Stimulated activated memory B cell treated with anti-CD40 and anti-IgM and Interleukin-4, amounts not matched to agents 10 μg/mL and 1 μg/mL and 100 μg/mL, for 72 hours (primary cell): Measurements from ENCODE around the gene SRMS.

Experiments
- ATAC-seq: fragments of 150-1000 bp; cut with Tn5 transposase; 2 replicates; pipeline ENCODE4 v1.10.0; 2021
- H3K27ac Mint-ChIP-seq: one replicate; pipeline ENCODE4 v1.8.0; 2022; ENCODE audit warnings: mild to moderate bottlenecking, mixed read lengths
- H3K27me3 Mint-ChIP-seq: one replicate; pipeline ENCODE4 v1.8.0; 2022; ENCODE audit warnings: mixed read lengths
- H3K36me3 Mint-ChIP-seq: one replicate; pipeline ENCODE4 v1.8.0; 2022; ENCODE audit warnings: mixed read lengths
- H3K4me1 Mint-ChIP-seq: one replicate; pipeline ENCODE4 v1.8.0; 2022; ENCODE audit warnings: mixed read lengths
- H3K4me3 Mint-ChIP-seq: one replicate; pipeline ENCODE4 v1.8.0; 2022; ENCODE audit warnings: mild to moderate bottlenecking, moderate library complexity, mixed read lengths
- H3K9me3 Mint-ChIP-seq: one replicate; pipeline ENCODE4 v1.8.0; 2022; ENCODE audit warnings: mixed read lengths

SRMS gene

DNA sequence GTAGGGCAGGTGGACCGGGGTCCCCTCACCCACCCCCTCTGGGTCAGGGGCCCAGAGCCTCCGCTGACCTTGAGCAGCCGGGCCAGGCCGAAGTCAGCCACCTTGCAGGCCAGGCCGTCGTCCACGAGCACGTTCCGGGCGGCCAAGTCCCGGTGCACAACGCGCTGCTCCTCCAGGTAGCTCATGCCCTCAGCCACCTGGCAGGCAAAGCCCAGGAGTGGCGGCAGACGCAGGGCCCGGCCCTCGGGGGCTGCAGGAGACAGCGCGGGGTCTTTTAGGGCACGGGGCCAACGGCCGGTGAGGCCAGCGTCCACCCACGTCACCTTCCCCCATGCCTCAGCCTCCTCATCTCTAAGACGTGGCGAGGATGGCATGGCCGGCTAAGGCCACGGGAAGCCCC, 6.2 kb downstream of the SRMS start:
- peaks cover 3% of the 10 kb centered on the region for H3K27me3 Mint-ChIP-seq
- no peak overlapping the region for H3K27ac Mint-ChIP-seq
- ATAC-seq, result no peak
- no peaks in the 10 kb centered on the region for H3K36me3 Mint-ChIP-seq
- H3K4me3 Mint-ChIP-seq, result no peak overlapping the region
- peaks cover 83% of the 10 kb centered on the region for H3K4me1 Mint-ChIP-seq
- no peaks in the 10 kb centered on the region for H3K9me3 Mint-ChIP-seq

DNA sequence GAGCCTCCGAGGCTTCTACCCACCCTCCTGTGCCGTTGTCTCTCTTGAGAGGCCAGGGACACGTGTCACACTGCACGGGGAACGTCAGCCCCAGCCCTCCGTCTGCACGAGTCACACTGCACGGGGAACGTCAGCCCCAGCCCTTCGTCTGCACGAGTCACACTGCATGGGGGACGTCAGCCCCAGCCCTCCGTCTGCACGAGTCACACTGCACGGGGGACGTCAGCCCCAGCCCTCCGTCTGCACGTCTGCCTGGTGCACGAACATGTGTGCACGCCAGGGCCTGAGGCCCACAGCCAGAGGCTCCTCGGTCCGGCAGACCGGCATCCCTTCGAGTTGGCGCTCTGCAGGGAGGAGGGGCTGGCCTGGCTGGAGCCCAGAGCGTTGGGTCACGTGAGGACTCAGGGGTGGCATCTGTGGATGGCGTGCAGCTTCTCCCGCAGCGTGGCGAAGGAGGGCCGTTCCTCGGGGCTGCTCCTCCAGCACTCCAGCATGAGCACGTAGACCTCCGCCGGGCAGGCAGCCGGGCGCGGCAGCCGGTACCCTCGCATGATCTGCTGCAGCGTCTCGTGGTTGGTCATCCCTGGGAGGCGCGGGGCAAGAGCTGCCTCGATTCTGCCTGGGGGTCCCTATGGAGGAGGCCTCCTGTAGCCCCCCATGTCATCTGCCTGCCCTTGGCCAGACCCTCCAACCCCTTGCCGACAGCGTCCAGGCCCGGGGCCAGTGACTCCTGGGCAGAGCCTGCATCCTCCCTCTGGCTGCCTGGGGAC, 6.9 kb downstream of the SRMS start:
- Mint-ChIP-seq H3K27me3 (peaks cover 8% of the 10 kb centered on the region), H3K27ac (no peak overlapping the region), H3K9me3 (no peaks in the 10 kb centered on the region), H3K36me3 (no peaks in the 10 kb centered on the region), H3K4me1 (peaks cover 81% of the 10 kb centered on the region), H3K4me3 (no peak overlapping the region)
- ATAC-seq, result no peak

DNA sequence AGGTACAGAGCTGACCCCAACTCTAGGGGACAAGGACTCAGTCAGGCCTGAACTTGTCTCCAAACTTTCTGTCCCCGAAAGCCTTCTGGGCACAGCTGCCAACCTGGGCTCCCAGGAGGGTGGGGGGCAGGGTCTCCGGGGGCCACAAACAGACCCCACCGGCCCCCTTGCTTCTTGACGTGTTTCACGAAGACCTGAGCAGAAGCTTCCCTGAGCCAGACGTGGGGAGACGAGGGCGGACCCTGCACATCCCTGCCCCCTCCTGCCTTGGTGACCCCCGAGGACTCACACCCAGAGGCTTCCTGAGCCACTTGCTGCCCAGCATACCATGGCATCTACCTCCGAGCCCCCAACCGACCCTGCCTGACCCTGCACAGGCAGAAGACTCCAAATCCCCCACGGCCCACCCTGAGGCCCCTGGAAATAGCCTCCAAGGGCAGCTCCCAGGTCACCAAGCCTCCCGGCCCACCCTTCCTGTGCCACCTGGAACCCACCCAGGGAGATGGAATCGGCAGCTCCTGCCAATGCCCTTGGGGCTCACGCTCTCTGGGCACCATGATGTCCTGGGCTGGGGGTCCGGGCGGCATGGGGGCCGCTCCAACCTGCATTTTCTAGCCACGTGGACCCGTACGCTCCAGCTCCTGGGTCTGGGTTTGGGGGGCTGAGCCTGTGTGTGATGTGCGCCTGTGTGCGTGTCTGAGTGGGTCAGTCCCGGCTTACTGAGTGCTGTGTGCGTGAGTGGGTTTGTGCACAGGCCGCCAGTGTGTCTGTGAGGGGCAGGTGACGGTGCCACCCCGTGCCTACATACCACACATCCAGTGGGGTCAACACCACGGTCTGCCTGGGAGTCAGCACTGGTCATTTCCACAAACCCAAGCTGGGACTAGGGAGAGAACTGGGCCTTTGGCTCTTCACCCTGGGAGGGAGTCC, 7.8 kb downstream of the SRMS start:
- H3K27me3 Mint-ChIP-seq, result peaks cover 8% of the 10 kb centered on the region
- ATAC-seq, result no peak
- H3K9me3 Mint-ChIP-seq, result no peaks in the 10 kb centered on the region
- peak overlapping the region; percentile 60 for H3K27ac Mint-ChIP-seq
- no peaks in the 10 kb centered on the region for H3K36me3 Mint-ChIP-seq
- peaks cover 72% of the 10 kb centered on the region for H3K4me1 Mint-ChIP-seq
- H3K4me3 Mint-ChIP-seq, result no peak overlapping the region

DNA sequence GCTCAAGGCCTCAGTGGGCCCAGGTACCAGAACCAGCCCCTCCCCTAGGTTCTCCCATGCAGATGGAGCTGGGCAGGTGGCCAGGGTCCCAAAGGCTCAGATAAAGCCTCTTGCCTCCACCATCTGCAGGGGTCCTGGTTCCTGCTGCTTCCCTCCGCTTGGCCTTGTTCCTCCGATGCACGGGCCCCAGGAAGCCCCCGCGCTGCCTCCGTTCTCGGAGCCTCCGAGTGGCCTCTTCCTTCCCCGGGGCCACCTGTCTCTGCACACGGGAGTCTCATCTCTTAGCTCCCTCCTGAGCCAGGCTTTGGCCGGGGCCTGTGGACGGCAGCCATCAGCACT, 8.5 kb downstream of the SRMS start:
- Mint-ChIP-seq H3K4me3 (no peak overlapping the region), H3K4me1 (peaks cover 66% of the 10 kb centered on the region), H3K36me3 (no peaks in the 10 kb centered on the region), H3K9me3 (no peaks in the 10 kb centered on the region), H3K27me3 (peaks cover 8% of the 10 kb centered on the region), H3K27ac (peak overlapping the region; percentile 60)
- no peak for ATAC-seq

GRCh38 chr20:63538204-63539091, 9.1 kb downstream of the SRMS start:
- ATAC-seq, result no peak
- H3K9me3 Mint-ChIP-seq, result no peaks in the 10 kb centered on the region
- peaks cover 13% of the 10 kb centered on the region for H3K27me3 Mint-ChIP-seq
- peak overlapping the region; percentile 70 for H3K4me3 Mint-ChIP-seq
- H3K27ac Mint-ChIP-seq, result peak overlapping the region; percentile 60
- peaks cover 59% of the 10 kb centered on the region for H3K4me1 Mint-ChIP-seq
- no peaks in the 10 kb centered on the region for H3K36me3 Mint-ChIP-seq

GRCh38 chr20:63537525-63538203, 9.9 kb downstream of the SRMS start:
- H3K9me3 Mint-ChIP-seq, result no peaks in the 10 kb centered on the region
- ATAC-seq, result peak; percentile 92
- H3K4me3 Mint-ChIP-seq, result peak overlapping the region; percentile 70
- no peaks in the 10 kb centered on the region for H3K36me3 Mint-ChIP-seq
- peaks cover 52% of the 10 kb centered on the region for H3K4me1 Mint-ChIP-seq
- H3K27me3 Mint-ChIP-seq, result peaks cover 21% of the 10 kb centered on the region
- peak overlapping the region; percentile 60 for H3K27ac Mint-ChIP-seq

- no peaks in the 10 kb centered on the region for H3K36me3 Mint-ChIP-seq
- H3K4me3 Mint-ChIP-seq, result peak within 1 kb of the TSS; percentile 70
- peak; percentile 9 for ATAC-seq
- H3K9me3 Mint-ChIP-seq, result peaks cover 2% of the 10 kb centered on the region
- peaks cover 46% of the 10 kb centered on the region for H3K4me1 Mint-ChIP-seq
- peaks cover 27% of the 10 kb centered on the region for H3K27me3 Mint-ChIP-seq
- peak within 1 kb of the TSS; percentile 60 for H3K27ac Mint-ChIP-seq
Observed at GRCh38 chr20:63536997-63537524, 10.5 kb downstream of the SRMS start, which contains the start of gene PTK6. Gene PTK6 (minus strand): TSS chr20:63537376. CDS start chr20:63537314, 62 bp downstream.

GRCh38 chr20:63536241-63536977, 11.1 kb downstream of the SRMS start:
- Mint-ChIP-seq H3K27ac (peak overlapping the region; percentile 60), H3K36me3 (no peaks in the 10 kb centered on the region), H3K9me3 (peaks cover 4% of the 10 kb centered on the region), H3K4me1 (peaks cover 42% of the 10 kb centered on the region), H3K4me3 (peak overlapping the region; percentile 70), H3K27me3 (peaks cover 33% of the 10 kb centered on the region)
- no peak for ATAC-seq

GRCh38 chr20:63534831-63535651, 12.5 kb downstream of the SRMS start:
- ATAC-seq, result no peak
- H3K27ac Mint-ChIP-seq, result no peak overlapping the region
- no peaks in the 10 kb centered on the region for H3K36me3 Mint-ChIP-seq
- H3K27me3 Mint-ChIP-seq, result peaks cover 36% of the 10 kb centered on the region
- H3K4me1 Mint-ChIP-seq, result peaks cover 37% of the 10 kb centered on the region
- H3K9me3 Mint-ChIP-seq, result peaks cover 4% of the 10 kb centered on the region
- no peak overlapping the region for H3K4me3 Mint-ChIP-seq

DNA sequence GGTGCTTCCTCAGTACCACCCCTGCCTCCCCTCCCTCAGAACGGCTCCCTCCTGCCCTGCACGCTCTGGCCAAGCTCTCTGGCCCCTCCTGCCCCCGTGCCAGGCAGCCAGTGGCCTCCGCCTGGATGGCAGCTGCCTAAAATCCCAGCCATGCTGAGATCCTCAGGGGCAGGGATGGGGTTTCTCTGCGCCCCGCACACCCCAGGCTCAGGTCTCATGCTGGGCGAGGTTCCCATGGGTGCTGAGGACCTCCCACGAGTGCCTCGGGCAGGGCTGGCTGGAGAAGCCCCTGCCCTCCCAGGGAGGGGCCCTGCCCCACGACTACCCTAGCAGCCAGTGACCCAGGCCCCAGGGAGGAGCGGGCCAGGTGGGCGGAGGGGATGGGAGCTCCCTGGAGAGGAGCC, 13.1 kb downstream of the SRMS start:
- no peak for ATAC-seq
- Mint-ChIP-seq H3K27me3 (peaks cover 42% of the 10 kb centered on the region), H3K36me3 (no peaks in the 10 kb centered on the region), H3K9me3 (peaks cover 4% of the 10 kb centered on the region), H3K4me3 (no peak overlapping the region), H3K27ac (no peak overlapping the region), H3K4me1 (peaks cover 33% of the 10 kb centered on the region)

- peaks cover 46% of the 10 kb centered on the region for H3K27me3 Mint-ChIP-seq
- H3K4me3 Mint-ChIP-seq, result no peak overlapping the region
- no peak for ATAC-seq
- H3K27ac Mint-ChIP-seq, result no peak overlapping the region
- H3K4me1 Mint-ChIP-seq, result peaks cover 31% of the 10 kb centered on the region
- no peaks in the 10 kb centered on the region for H3K36me3 Mint-ChIP-seq
- H3K9me3 Mint-ChIP-seq, result peaks cover 4% of the 10 kb centered on the region
Observed at GRCh38 chr20:63533871-63534393, 13.6 kb downstream of the SRMS start.

DNA sequence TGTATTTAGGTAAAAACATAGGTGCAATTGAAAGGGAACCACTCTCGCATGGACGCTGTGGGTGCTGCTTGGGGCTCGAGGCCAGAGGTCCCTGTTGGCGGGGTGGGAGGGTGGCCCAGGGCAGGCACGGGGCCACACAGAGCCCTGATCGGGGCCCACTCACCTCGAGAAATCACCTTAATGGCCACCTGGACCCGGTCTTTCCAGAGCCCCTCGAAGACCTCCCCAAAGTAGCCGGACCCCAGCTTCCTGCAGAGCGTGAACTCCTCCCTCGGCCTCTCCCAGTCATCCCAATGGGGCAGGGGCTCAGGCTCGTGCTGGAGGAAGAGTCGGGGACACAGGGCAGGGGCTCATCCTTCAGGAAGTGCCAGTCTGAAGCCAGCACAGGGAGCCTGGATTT, 14.2 kb downstream of the SRMS start:
- H3K27me3 Mint-ChIP-seq, result peaks cover 51% of the 10 kb centered on the region
- no peak overlapping the region for H3K4me3 Mint-ChIP-seq
- H3K9me3 Mint-ChIP-seq, result peaks cover 4% of the 10 kb centered on the region
- H3K36me3 Mint-ChIP-seq, result no peaks in the 10 kb centered on the region
- no peak for ATAC-seq
- H3K4me1 Mint-ChIP-seq, result peaks cover 31% of the 10 kb centered on the region
- no peak overlapping the region for H3K27ac Mint-ChIP-seq

DNA sequence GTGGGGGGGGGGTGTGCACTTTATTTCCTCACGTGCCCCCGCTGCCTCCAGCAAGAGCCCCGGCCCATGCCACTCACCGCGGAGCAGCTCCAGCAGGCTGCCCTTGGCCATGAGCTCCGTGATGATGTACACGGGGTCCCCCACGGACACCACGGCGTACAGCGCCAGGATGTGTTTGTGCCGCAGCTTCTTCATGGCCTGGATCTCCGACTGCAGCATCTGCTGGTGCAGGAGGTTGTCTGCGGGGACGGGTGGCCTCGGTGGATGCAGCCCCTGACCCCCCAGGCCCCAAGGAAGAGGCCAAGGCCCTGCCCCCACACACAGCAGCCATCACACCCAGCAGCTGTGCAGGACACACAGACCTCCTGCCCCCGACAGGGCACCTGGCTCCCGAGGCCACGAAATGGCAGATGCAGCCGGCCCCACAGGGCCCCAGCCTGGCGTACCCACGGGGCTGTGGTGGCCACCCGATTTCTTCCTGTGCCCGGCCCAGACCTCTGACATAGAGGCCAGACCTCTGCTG, 15.0 kb downstream of the SRMS start:
- no peaks in the 10 kb centered on the region for H3K36me3 Mint-ChIP-seq
- no peak overlapping the region for H3K27ac Mint-ChIP-seq
- no peak for ATAC-seq
- no peak overlapping the region for H3K4me3 Mint-ChIP-seq
- peaks cover 51% of the 10 kb centered on the region for H3K27me3 Mint-ChIP-seq
- H3K4me1 Mint-ChIP-seq, result peaks cover 24% of the 10 kb centered on the region
- H3K9me3 Mint-ChIP-seq, result peaks cover 4% of the 10 kb centered on the region
